Prostate gland (tissue), 2 donors: Measurements from ENCODE around the gene ZAP70.

Source experiments
- POLR2A ChIP-seq: fragments of 450-650 bp; IDR thresholded peaks from one replicate; pipeline ENCODE4 v1.6.1; 2016; ENCODE audit warnings: antibody characterized with exemption, mild to moderate bottlenecking
- POLR2AphosphoS5 ChIP-seq: sonication (generic); formaldehyde crosslinking; IDR thresholded peaks from one replicate; pipeline ENCODE4 v1.6.1; 2017; ENCODE audit warnings: antibody characterized with exemption
- TF ChIP-seq, protein P1 (sequence below), 4 experiments: fragments of 200-600 bp in 2 of 4; fragments of 450-650 bp in 2 of 4; sonication (generic) in 2 of 4; IDR thresholded peaks; 1 replicate in 3 of 4; 2 replicates in 1 of 4; pipeline ENCODE4 v1.5.1; 2016 to 2019; ENCODE audit warnings: antibody characterized with exemption in 4 of 4, mild to moderate bottlenecking in 2 of 4, moderate library complexity in 2 of 4

DNA sequence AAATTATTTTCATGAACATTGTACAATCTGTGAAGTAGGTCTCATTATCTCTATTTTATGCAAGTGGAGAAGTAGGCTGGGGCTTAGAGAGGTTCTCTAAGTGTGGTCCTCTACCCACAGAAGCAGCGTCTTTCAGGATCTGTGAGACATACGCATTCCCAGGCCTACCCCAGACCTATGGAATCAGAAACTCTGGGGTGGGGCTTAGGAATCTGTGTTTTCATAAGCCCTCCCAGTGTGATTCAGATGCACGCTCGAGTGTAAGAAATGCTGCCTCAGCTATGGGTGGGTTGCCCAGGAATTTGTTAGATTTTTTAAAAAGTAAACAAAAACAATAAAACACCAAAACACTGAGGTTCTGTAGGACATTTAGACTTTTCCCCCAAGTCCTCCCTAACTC is 14.8 kb upstream of the ZAP70 start:
- TF ChIP-seq, protein P1, sequence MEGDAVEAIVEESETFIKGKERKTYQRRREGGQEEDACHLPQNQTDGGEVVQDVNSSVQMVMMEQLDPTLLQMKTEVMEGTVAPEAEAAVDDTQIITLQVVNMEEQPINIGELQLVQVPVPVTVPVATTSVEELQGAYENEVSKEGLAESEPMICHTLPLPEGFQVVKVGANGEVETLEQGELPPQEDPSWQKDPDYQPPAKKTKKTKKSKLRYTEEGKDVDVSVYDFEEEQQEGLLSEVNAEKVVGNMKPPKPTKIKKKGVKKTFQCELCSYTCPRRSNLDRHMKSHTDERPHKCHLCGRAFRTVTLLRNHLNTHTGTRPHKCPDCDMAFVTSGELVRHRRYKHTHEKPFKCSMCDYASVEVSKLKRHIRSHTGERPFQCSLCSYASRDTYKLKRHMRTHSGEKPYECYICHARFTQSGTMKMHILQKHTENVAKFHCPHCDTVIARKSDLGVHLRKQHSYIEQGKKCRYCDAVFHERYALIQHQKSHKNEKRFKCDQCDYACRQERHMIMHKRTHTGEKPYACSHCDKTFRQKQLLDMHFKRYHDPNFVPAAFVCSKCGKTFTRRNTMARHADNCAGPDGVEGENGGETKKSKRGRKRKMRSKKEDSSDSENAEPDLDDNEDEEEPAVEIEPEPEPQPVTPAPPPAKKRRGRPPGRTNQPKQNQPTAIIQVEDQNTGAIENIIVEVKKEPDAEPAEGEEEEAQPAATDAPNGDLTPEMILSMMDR (IDR thresholded peaks at IDR 0.05), result no peak
- no peak for TF ChIP-seq POLR2A
- no peak for TF ChIP-seq POLR2AphosphoS5
